HG02852 (cell line): ENCODE data around the gene IQSEC2.

Experiments
- ATAC-seq: cut with Tn5 transposase; IDR thresholded peaks from one replicate; pipeline ENCODE4 v1.9.1; 2021; ENCODE audit warnings: mild to moderate bottlenecking, moderate library complexity; ENCODE audit not compliant: unreplicated experiment

IQSEC2 gene

GRCh38 chrX:53272808-53273337 lies 8.5 kb downstream of the IQSEC2 start:
- ATAC-seq, result no peak

- no peak for ATAC-seq
Observed at GRCh38 chrX:53269536-53270107, 11.8 kb downstream of the IQSEC2 start.

GRCh38 chrX:53268173-53268572 lies 13.2 kb downstream of the IQSEC2 start:
- no peak for ATAC-seq

- no peak for ATAC-seq
Observed at GRCh38 chrX:53266914-53267313, 14.5 kb downstream of the IQSEC2 start.

GRCh38 chrX:53265771-53266574 lies 15.4 kb downstream of the IQSEC2 start:
- no peak for ATAC-seq

- ATAC-seq, result no peak
Observed at GRCh38 chrX:53263597-53264094, 17.7 kb downstream of the IQSEC2 start.

GRCh38 chrX:53262918-53263394 lies 18.4 kb downstream of the IQSEC2 start:
- no peak for ATAC-seq

GRCh38 chrX:53262189-53262917 lies 19.0 kb downstream of the IQSEC2 start:
- ATAC-seq, result no peak

- ATAC-seq, result no peak
Observed at GRCh38 chrX:53261355-53261972, 19.9 kb downstream of the IQSEC2 start.

- no peak for ATAC-seq
Observed at GRCh38 chrX:53260836-53261235, 20.5 kb downstream of the IQSEC2 start.

GRCh38 chrX:53257670-53258423 lies 23.5 kb downstream of the IQSEC2 start:
- ATAC-seq, result no peak

GRCh38 chrX:53257166-53257565 lies 24.2 kb downstream of the IQSEC2 start:
- ATAC-seq, result no peak

- no peak for ATAC-seq
Observed at GRCh38 chrX:53256446-53257041, 24.8 kb downstream of the IQSEC2 start.

- ATAC-seq, result no peak
Observed at GRCh38 chrX:53255738-53256191, 25.6 kb downstream of the IQSEC2 start.

GRCh38 chrX:53254570-53255461 lies 26.6 kb downstream of the IQSEC2 start:
- no peak for ATAC-seq

- ATAC-seq, result no peak
Observed at GRCh38 chrX:53253293-53254020, 27.9 kb downstream of the IQSEC2 start.

GRCh38 chrX:53251307-53251706 lies 30.1 kb downstream of the IQSEC2 start:
- ATAC-seq, result no peak

- ATAC-seq, result no peak
Observed at GRCh38 chrX:53250556-53250955, 30.8 kb downstream of the IQSEC2 start.
